Ovary (tissue), 3 donors: Measurements from ENCODE around the gene PROZ.

Experiments
- CTCF ChIP-seq, 3 donors: fragments of 450-650 bp in 2 of 3; fragments of 200-600 bp in 1 of 3; IDR thresholded peaks; one replicate each; pipeline versions ENCODE4 v1.5.1 to v1.8.0; 2016 to 2022; ENCODE audit warnings: antibody characterized with exemption in 3 of 3, mild to moderate bottlenecking in 1 of 3
- EP300 ChIP-seq: sonication (generic); formaldehyde crosslinking; IDR thresholded peaks from one replicate; pipeline ENCODE4 v1.6.1; 2017; ENCODE audit warnings: antibody characterized with exemption
- POLR2A ChIP-seq: fragments of 450-650 bp; IDR thresholded peaks from one replicate; pipeline ENCODE4 v1.6.1; 2017; ENCODE audit warnings: antibody characterized with exemption, mild to moderate bottlenecking, moderate library complexity
- donor health status: DM: no; HTN: no; CAD: no.

GRCh38 chr13:113203507-113204377, 45.3 kb downstream of the PROZ start:
- TF ChIP-seq POLR2A = no peak
- no peak for TF ChIP-seq CTCF (IDR thresholded peaks at IDR 0.05)
- TF ChIP-seq EP300 = no peak
